HG03439 (cell line): ENCODE results near the gene UBL4B.

Experiments
- ATAC-seq: cut with Tn5 transposase; IDR thresholded peaks from one replicate; pipeline ENCODE4 v1.9.1; 2021; ENCODE audit warnings: mild to moderate bottlenecking, moderate library complexity; ENCODE audit not compliant: unreplicated experiment

Gene UBL4B

GRCh38 chr1:110151175-110151669, 39.0 kb downstream of the UBL4B start:
- ATAC-seq, result no peak

- no peak for ATAC-seq
These were observed 40.0 kb downstream of the UBL4B start for GRCh38 chr1:110152133-110152785.

GRCh38 chr1:110153407-110153950, 41.2 kb downstream of the UBL4B start:
- ATAC-seq, result no peak

GRCh38 chr1:110155878-110156522, 43.8 kb downstream of the UBL4B start:
- no peak for ATAC-seq

GRCh38 chr1:110158261-110158660, 46.0 kb downstream of the UBL4B start:
- ATAC-seq, result no peak

GRCh38 chr1:110159168-110159567, 46.9 kb downstream of the UBL4B start:
- no peak for ATAC-seq

- no peak for ATAC-seq
These were observed 48.4 kb downstream of the UBL4B start for GRCh38 chr1:110160538-110161100.

- ATAC-seq, result no peak
These were observed 48.9 kb downstream of the UBL4B start for GRCh38 chr1:110161165-110161564.

- no peak for ATAC-seq
These were observed 49.6 kb downstream of the UBL4B start for GRCh38 chr1:110161849-110162248.
